Cardiac septum (tissue), 1 donor: ENCODE measurements around the gene CPN1. TPM values are rescaled to one million over a fixed set of nuclear protein-coding genes. Genes with fewer than 3 reads are reported as not detected.

ENCODE experiments used
- DNase-seq: peaks from one replicate; pipeline ENCODE4 v3.0.0-alpha.2; 2020; ENCODE audit warnings: low spot score
- intact Hi-C: fragments of 100-400 bp; cut with DNase I; formaldehyde crosslinking; loops from one replicate; pipeline ENCODE4 v1.14.0; 2022
- total RNA-seq: library from RNA; stranded (reverse); fragmentation: NEBNext Ultra II Directional; extraction: Animal tissue kit (Norgen Biotek cat#: 25700); gene quantifications from one replicate; pipeline ENCODE4 v1.2.1, GENCODE V29; 2021
- donor health status: DM: no; HTN: no; CAD: no.

Gene CPN1
- total RNA-seq, 1 donor from 2014 or later: not detected

DNA sequence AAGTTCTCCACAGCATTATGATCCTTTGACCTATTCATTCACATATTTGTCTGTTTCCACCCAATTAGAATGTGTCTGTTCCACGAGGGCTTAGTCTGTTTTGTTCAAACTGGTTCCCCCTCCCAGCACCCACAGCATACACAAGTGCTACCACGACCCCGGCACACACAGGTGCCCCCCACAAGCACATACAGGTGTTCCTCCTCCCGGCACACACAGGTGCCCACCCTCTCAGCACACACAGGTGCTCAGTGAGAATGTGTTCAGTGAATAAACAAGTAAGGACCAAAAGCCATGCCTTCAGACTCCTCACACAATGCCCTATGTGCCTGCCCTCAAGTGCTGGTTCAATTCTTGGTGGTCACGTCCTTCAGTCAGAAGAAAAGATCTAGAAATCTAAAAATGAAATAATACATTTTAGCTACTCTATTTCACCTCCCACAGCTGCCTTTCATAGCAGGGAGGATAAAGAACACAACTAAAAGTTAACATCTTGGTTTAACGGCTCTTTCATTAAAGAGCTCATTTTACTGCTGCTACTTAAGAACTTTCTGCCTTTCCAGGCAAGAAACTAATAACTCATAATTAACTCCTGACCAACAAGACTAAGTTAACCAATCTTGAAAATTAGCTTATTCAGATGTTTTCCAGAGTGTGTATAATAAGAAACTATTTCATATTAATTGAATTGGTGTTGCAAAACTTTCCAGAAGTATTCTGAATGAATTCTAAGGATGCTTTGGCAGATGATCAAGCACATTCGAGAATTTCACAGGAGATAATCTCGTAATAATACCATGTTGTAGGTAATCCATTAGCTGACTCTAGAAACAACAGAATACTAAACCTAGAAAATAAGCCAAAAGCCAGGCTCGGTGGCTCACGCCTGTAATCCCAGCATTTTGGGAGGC lies 74.2 kb downstream of the CPN1 start:
- no peak for DNase-seq
- intact Hi-C loops: loop anchor here (2.0 to 10.0 kb wide), 2 partner anchors 31 to 177 kb away; partner anchors contain the start of gene ERLIN1

DNA sequence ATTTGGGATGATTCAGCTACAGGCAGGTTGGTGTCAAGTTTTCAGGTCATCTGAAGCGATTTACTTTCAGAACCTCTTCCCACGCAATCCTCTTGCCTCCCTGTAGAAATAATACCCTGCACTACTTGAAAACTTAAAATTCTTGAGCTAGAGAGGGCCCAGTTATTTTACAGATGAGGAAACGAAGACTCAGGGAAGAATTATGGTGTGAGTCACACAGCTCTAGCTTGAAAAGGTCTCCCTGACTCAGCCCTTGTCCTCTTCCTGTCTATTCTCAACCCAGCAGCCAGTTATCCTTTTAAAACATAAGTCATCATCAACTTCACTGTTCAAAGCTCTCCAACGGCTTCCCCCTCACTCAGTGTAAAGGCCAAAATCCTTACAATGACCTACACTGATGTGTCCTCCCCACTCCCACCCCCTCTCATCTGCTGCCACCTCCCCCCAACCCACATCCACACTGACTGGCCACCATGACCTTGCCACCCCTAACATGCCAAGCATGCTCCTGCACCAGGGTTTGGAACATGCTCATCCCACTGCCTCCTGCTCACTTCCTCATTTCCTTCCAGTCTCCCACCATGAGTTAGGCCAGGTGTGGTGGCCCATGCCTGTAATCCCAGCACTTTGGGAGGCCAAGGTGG lies 75.3 kb downstream of the CPN1 start:
- intact Hi-C loops: loop anchor here (10.0 kb wide), 1 partner anchor 178 kb away; the partner anchor contains the start of gene ERLIN1
- peak; percentile 77 for DNase-seq

DNA sequence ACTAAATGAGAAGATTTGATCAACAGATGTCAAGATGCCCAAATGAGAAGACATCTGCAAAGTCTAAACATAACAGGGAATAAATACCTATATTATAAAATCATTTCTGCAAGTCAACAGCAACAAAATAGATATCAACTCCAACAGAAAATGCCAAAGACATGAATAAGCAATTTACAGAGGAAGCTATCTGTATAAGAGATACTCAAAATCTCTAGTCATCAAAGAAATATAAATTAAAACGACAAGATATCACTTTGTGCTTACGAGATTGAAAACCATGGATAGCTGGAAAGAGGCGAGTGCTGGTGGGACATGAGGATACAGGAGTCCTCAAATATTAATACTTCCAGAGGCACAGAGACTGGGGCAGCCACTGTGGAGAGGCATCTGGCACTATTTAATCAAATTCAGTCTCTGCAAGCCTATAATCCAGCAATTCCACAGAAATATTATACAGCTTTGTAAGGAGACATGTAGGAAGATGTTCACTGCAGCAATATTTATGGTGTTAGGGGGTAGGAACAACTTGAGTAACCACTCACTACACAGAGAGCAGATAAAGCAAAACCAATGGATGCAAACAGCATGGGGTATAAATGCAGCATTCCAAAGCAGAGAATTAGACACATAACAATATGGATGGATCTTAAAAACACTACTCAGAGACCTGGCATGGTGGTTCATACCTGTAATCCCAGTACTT lies 76.7 kb downstream of the CPN1 start:
- intact Hi-C loops: loop anchor here (10.0 kb wide), 1 partner anchor 180 kb away; the partner anchor contains the start of gene ERLIN1
- DNase-seq: no peak

DNA sequence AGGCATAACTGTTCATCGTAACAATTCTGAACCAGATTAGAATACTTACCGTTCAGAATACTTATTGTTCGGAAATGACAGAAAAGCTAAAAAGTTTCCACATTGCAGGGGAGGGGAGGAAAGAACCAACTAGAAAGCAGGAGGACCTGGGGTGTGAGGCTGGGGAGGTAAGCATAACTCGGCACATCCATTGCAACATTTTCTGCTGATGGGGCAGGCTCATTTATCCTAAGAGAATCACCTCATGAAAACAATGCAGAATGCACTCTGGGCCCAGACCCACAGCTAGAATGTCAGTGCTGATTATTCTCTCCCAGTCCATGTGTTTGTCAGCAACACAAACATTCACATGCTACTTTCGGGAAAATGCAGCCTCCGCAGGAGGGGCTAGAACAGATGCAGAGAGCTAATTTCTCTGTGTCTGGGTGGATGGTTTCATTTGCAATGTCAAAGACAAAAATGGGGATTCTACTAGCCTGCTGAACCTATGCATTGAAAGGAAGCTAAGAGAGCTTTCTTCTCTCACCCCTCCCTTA lies 81.5 kb downstream of the CPN1 start:
- intact Hi-C loops: loop anchor here (10.0 kb wide), 1 partner anchor 185 kb away; the partner anchor contains the start of gene ERLIN1
- no peak for DNase-seq

DNA sequence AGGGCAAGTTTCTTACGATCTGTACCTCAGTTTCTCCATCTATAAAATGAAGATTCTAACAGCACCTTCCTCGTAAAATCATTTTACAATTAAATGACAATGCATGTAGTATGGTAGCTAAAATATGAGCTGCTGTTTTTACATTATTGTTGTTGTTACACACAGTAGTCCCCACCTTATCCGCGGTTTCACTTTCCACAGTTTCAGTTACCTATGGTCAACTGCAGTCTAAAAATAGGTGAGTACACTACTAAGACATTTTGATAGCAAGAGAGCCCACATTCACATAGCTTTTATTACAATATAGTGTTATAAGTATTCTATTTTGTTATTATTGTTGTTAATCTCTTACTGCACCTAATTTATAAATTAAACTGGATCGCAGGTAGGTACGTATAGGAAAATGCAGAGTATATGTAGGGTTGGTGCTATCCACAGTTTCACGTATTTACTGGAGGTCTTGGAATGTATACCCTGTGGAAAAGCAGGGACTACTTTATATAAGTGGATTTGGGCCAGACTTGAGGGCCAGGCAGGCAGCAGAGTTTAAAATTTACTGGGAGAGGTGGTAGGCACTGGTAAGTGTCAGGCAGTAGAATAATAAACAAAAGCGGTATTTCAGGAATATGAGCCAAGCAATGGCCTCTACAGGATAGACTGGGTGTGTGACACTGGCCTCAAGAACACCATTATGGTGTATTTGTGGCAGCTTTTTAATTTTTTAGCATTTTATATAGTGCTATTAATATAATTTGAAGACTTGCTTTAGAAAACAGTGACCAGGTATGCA lies 82.2 kb downstream of the CPN1 start:
- intact Hi-C loops: loop anchor here (10.0 kb wide), 1 partner anchor 185 kb away; the partner anchor contains the start of gene ERLIN1

DNA sequence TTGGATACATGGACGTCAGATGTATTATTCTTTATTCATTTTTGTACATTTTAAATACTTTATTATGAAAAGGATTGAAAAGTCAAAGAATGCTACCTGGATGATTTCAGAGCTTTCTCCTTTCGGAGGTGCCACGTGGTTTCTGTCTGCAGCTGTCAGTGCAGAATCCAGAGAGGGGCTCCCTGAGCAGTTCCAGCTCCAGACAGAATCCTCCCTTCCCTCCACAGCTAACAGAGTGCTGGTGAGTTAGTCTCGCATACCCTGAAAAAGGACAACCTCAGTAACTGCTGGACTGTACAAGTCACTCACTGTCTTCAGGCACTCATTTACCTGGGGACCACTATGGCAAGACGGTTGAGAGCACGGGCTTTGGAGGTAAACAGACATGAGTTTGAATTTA lies 82.8 kb downstream of the CPN1 start:
- intact Hi-C loops: no loop called here
- no peak for DNase-seq

More for the DNA sequence above, 82.2 kb downstream of the CPN1 start:
- no peak for DNase-seq

DNA sequence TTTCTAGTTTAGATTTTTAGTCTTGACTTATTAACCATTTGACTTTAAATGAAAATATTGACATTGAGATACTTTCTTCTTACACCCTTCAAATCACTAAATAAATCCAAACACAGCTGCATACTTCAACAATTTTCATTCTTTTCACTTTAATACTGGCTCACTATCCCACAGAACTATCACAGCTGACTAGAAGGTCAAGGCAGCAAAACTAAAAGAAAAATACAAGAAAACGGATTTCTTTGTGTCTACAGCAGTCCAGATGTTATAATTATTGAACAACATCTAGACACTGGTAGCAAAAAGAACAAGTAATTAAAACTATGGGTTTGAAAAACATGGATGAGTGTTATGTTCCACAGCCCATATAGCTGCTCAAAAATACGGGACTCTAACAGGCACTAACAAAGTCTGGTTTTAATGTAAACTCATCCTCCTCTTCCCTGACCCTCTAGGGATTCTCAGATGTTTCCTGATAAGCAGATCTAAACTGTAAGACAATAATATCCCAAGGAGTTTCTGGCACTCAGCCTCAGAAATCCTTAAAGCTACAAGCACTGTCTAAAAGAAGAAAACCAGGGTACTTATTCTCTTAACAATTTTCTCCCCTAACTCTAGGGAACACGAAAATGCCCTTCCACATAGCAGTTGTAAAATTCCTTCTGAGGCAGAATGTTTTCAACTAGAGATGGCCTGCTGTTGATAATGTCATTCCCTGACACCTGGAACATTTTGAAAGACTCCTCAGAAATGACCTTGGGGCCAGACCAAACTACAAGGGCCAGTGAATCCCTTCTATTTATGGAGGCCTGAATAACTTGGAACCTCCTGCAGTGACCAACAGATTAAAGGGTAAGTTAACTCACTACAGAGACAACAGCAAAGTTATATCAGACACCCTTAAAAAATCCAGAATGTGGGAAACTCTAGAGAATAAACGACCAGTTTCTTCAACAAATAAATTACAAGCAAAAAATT lies 84.7 kb downstream of the CPN1 start:
- intact Hi-C loops: no loop called here
- no peak for DNase-seq

DNA sequence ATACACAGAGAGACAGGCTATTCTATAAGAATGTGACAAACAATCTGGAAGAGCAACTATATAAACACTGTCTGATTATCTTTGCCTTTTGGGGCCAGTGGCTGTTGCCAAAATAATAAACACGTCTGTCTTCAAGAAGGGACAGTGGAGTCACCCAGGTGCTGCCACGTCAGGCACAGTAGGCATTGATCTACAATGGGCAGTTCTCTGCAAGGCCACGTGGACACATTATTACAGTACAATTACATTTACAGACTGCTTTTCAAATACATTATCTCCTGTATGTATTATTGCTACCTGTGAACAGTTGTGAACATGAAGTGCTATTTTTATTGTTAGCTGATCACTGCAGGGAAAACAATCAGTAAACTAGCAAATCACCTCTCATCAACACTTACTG lies 86.0 kb downstream of the CPN1 start:
- intact Hi-C loops: no loop called here

DNA sequence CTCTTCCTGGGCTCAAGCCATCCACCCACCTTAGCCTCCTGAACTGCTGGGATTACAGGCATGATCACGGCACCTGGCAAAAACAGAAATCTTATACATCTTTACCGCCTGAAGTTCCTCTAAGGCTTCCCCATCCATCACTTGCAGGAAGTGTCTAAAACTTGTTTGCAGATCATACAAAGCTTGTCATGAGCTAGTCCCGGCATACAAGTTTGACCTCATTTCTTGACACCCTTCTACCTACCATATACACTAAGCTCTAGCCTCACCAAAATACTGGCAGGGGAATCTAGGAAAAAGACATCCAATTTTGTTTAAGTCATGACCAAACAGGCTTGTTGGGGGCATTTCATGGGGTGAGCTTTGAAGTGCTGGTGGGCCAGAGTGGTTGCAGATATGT lies 86.4 kb downstream of the CPN1 start:
- DNase-seq: no peak
- intact Hi-C loops: no loop called here

More for the DNA sequence above, 86.0 kb downstream of the CPN1 start:
- DNase-seq: no peak

DNA sequence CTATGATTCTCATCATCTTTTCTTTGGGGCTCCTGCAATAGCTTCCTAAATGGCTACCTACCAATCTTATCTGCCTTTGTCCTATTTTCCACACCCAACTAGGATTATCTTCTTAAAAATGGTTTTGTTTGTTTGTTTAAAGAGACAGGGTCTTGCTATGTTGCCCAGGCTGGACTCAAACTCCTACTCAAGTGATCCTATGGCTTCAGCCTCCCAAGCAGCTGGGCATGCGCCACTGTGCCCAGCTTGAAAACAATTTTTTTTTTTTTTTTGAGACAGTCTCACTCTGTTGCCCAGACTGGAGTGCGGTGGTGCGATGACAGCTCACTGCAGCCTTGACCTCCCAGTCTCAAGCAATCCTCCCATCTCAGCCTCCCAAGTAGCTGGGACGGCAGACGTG lies 86.9 kb downstream of the CPN1 start:
- intact Hi-C loops: no loop called here
- DNase-seq: no peak

DNA sequence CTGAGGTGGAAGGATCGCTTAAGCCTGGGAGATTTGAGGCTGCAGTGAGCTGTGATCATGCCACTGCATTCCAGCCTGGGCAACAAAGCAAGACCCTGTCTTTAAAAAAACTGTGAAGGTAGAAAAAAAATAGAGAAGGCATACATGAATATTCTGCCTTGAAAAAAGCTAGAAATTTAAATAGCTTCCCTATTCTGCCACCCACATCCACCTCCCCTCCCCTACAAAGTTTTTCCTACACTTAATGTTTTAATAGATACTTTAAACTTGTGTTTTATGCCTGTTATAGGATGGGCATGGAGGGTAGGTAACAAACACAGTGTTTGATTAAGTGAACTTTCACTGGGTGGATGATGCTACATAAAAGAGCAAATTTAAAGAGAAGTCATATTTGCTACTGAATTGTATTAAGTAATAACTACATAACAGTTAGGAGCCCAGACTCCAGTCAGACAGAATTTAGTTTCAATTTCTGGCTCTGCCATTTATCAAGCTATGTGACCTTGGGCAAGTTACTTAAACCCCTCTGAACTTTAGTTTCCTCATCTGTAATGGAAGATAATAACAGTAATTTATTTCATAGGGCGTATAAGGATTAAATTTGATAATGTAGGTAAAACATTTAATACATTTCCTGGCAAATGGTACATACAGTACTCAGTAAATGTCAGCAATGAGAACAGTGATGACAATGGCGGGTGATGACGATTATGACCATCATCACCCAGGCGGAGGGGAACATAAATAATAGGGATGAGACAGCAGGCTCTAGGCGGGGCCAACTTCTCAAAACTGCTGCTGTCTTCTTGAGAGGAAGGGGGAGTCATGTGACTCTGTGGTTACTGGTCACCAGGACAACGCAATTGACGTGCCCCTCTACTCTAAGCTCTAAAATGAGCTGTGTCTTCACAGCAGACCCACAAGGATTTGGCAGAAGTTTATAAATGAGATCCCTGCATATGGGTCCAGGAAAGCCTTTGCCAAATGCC lies 87.7 kb downstream of the CPN1 start:
- peak; percentile 85 for DNase-seq
- intact Hi-C loops: no loop called here

Other genes starting within 250 kb of the CPN1 start
- gene DNMBP, start 71.9 kb downstream of the CPN1 start, total RNA-seq: 5.6 TPM
- 7.2 TPM for gene ERLIN1, start 104.2 kb upstream of the CPN1 start, total RNA-seq
- 11.9 TPM for gene CHUK, start 147.7 kb upstream of the CPN1 start, total RNA-seq
- gene CWF19L1, start 185.8 kb upstream of the CPN1 start, total RNA-seq: 15.9 TPM
- gene BLOC1S2, start 204.8 kb upstream of the CPN1 start, total RNA-seq: 27.8 TPM
- gene PKD2L1, start 248.4 kb upstream of the CPN1 start, total RNA-seq: not detected